HEK293T (cell line): ENCODE measurements around the gene ARHGAP32.

Source experiments
- CTCF ChIA-PET: fragments of 350-600 bp; formaldehyde crosslinking; extraction: SDS; loops from one replicate; lab custom pipeline; 2021; ENCODE audit warnings: antibody characterized with exemption, inconsistent platforms; lab: Yijun Ruan, JAX
- POLR2A ChIA-PET: fragments of 350-600 bp; formaldehyde crosslinking; extraction: SDS; loops from one replicate; lab custom pipeline; 2020; ENCODE audit warnings: antibody characterized with exemption, inconsistent platforms; lab: Yijun Ruan, JAX
- DNase-seq: peaks from one replicate; pipeline ENCODE4 v3.0.0; 2012; ENCODE audit warnings: mixed read lengths; ENCODE audit errors: extremely low spot score
- ARNT ChIP-seq: fragments of 450-650 bp; IDR thresholded peaks from 2 replicates; pipeline ENCODE4 v1.6.1; 2017; ENCODE audit warnings: mild to moderate bottlenecking
- BHLHE40 ChIP-seq: fragments of 450-650 bp; IDR thresholded peaks from 2 replicates; pipeline ENCODE4 v1.6.1; 2016; ENCODE audit warnings: mild to moderate bottlenecking, moderate library complexity, borderline replicate concordance
- CTBP1 ChIP-seq: fragments of 450-650 bp; IDR thresholded peaks from 2 replicates; pipeline ENCODE4 v1.6.1; 2016; ENCODE audit warnings: borderline replicate concordance
- ELF4 ChIP-seq: fragments of 450-650 bp; IDR thresholded peaks from 2 replicates; pipeline ENCODE4 v1.6.1; 2017; ENCODE audit warnings: antibody characterized with exemption
- FOXA1 ChIP-seq: fragments of 450-650 bp; IDR thresholded peaks from 2 replicates; pipeline ENCODE4 v1.6.1; 2016; ENCODE audit warnings: mild to moderate bottlenecking
- FOXK2 ChIP-seq: fragments of 450-650 bp; IDR thresholded peaks from 2 replicates; pipeline ENCODE4 v1.6.1; 2016; ENCODE audit warnings: mild to moderate bottlenecking
- FOXM1 ChIP-seq: fragments of 450-650 bp; IDR thresholded peaks from 2 replicates; pipeline ENCODE4 v1.6.1; 2017; ENCODE audit warnings: mild to moderate bottlenecking, borderline replicate concordance
- HDGF ChIP-seq: fragments of 450-650 bp; IDR thresholded peaks from 2 replicates; pipeline ENCODE4 v1.6.1; 2017; ENCODE audit warnings: antibody characterized with exemption, borderline replicate concordance
- L3MBTL2 ChIP-seq: fragments of 450-650 bp; conservative IDR thresholded peaks from 2 replicates; pipeline ENCODE4 v1.6.1; 2016; ENCODE audit warnings: mild to moderate bottlenecking
- LEF1 ChIP-seq: fragments of 450-650 bp; IDR thresholded peaks from 2 replicates; pipeline ENCODE4 v1.6.1; 2017; ENCODE audit warnings: mild to moderate bottlenecking, borderline replicate concordance
- NFRKB ChIP-seq: fragments of 450-650 bp; IDR thresholded peaks from 2 replicates; pipeline ENCODE4 v1.6.1; 2016; ENCODE audit warnings: mild to moderate bottlenecking, moderate library complexity
- SP1 ChIP-seq: fragments of 450-650 bp; IDR thresholded peaks from 2 replicates; pipeline ENCODE4 v1.6.1; 2017
- SUZ12 ChIP-seq: fragments of 450-650 bp; IDR thresholded peaks from 2 replicates; pipeline ENCODE4 v1.6.1; 2016; ENCODE audit warnings: mild to moderate bottlenecking
- TARDBP ChIP-seq: fragments of 450-650 bp; IDR thresholded peaks from 2 replicates; pipeline ENCODE4 v1.6.1; 2016
- ZNF384 ChIP-seq: fragments of 450-650 bp; IDR thresholded peaks from 2 replicates; pipeline ENCODE4 v1.6.1; 2016
- TF ChIP-seq, protein P1 (sequence below): fragments of 450-650 bp; IDR thresholded peaks from 2 replicates; pipeline ENCODE4 v1.6.1; 2016

The ARHGAP32 gene

DNA sequence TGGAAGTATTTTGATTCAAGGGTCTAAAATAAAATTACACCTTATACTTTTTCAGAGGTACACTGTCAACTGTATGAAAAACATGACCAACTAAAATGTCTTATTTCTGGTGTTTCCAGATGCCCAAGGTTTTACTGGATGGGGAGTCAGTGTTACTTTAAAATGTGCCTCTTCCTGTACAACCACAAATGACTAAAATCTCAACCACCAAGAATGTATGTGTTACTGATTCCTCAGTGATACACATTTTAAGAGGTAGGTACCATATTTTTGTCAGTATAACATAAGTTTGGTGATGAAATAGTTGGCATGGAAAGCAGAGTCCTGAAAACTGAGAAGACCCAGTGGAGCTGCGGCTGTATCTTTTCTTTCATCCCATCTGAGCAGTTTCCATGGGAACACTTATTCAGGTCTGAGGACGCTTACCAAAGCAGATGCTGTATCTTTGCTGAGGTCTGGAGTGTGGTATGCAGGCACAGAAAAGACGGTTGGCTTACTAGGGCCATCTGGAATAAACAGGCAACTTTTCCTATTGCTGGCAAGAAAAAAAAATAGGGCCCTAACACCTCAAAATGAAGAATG, 228.3 kb downstream of the ARHGAP32 start:
- ChIA-PET POLR2A (no interaction called here), CTCF (interaction anchor here (0.6 to 0.7 kb wide), 2 partner anchors 80 to 287 kb away, joined by 3 to 4 read pairs; no protein-coding TSS in a partner anchor)
- DNase-seq: no peak
- TF ChIP-seq, protein P1, sequence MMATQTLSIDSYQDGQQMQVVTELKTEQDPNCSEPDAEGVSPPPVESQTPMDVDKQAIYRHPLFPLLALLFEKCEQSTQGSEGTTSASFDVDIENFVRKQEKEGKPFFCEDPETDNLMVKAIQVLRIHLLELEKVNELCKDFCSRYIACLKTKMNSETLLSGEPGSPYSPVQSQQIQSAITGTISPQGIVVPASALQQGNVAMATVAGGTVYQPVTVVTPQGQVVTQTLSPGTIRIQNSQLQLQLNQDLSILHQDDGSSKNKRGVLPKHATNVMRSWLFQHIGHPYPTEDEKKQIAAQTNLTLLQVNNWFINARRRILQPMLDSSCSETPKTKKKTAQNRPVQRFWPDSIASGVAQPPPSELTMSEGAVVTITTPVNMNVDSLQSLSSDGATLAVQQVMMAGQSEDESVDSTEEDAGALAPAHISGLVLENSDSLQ: no peak
- TF ChIP-seq ELF4 (no peak), HDGF (no peak), L3MBTL2 (no peak), FOXA1 (no peak), SUZ12 (no peak), BHLHE40 (no peak), TARDBP (no peak), ZNF384 (no peak), SP1 (no peak), FOXM1 (no peak), FOXK2 (no peak), CTBP1 (no peak), LEF1 (no peak), ARNT (no peak), NFRKB (no peak)

DNA sequence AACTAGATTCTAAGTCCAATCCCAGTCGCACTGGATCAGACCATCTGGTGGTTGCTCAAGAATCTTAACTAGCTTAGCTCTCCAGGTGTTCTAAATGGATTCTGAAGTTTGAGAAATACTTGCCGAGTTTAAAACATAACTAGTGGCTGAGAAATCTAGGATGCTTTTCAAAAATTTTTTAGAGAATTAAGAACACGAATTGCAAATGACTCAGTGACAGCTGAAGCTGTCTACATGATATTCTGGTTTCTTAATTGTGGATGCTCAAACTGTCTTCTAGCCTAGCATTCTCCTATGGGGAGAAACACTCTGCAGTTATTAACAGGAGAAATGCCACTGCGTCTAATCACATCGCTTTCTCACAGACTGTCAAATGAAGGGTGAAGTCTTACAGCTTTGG, 229.2 kb downstream of the ARHGAP32 start:
- TF ChIP-seq SP1 (no peak), L3MBTL2 (no peak), CTBP1 (no peak), BHLHE40 (no peak), FOXA1 (no peak), ELF4 (no peak), LEF1 (no peak), HDGF (no peak), FOXM1 (no peak), ZNF384 (no peak), NFRKB (no peak), ARNT (no peak), SUZ12 (no peak), FOXK2 (no peak), TARDBP (no peak)
- TF ChIP-seq, protein P1: no peak
- CTCF ChIA-PET: no interaction called here
- POLR2A ChIA-PET: interaction anchor here (1.2 kb wide), 1 partner anchor 58 kb away, joined by 3 read pairs; no protein-coding TSS in a partner anchor
- no peak for DNase-seq

GRCh38 chr11:128961645-128962044, 230.5 kb downstream of the ARHGAP32 start:
- ChIA-PET CTCF (no interaction called here), POLR2A (no interaction called here)
- TF ChIP-seq, protein P1: no peak
- TF ChIP-seq L3MBTL2 (no peak), TARDBP (no peak), LEF1 (no peak), ARNT (no peak), FOXA1 (no peak), SUZ12 (no peak), BHLHE40 (no peak), ELF4 (no peak)

GRCh38 chr11:128957202-128957482, 235.0 kb downstream of the ARHGAP32 start:
- POLR2A ChIA-PET: interaction anchor here (1.2 kb wide), 1 partner anchor 72 kb away, joined by 6 read pairs; no protein-coding TSS in a partner anchor
- no peak for DNase-seq
- CTCF ChIA-PET: interaction anchor here (0.9 to 2.3 kb wide), 8 partner anchors 13 to 120 kb away, joined by 3 to 68 read pairs (median 7); partner anchors contain the start of gene TP53AIP1
- no peak for TF ChIP-seq TARDBP
- TF ChIP-seq SUZ12: no peak

More at GRCh38 chr11:128961645-128962044, 230.5 kb downstream of the ARHGAP32 start:
- DNase-seq: no peak

GRCh38 chr11:128956401-128957201, 235.5 kb downstream of the ARHGAP32 start:
- peak; percentile 73 for DNase-seq
- ChIA-PET CTCF (interaction anchor here (0.6 to 2.3 kb wide), 20 partner anchors 9 to 799 kb away, joined by 3 to 68 read pairs (median 4); partner anchors contain the start of genes KCNJ5 and TP53AIP1), POLR2A (interaction anchor here (1.2 kb wide), 1 partner anchor 71 kb away, joined by 6 read pairs; no protein-coding TSS in a partner anchor)
- peak; percentile 89 for TF ChIP-seq ZNF384
- TF ChIP-seq FOXK2: no peak

DNA sequence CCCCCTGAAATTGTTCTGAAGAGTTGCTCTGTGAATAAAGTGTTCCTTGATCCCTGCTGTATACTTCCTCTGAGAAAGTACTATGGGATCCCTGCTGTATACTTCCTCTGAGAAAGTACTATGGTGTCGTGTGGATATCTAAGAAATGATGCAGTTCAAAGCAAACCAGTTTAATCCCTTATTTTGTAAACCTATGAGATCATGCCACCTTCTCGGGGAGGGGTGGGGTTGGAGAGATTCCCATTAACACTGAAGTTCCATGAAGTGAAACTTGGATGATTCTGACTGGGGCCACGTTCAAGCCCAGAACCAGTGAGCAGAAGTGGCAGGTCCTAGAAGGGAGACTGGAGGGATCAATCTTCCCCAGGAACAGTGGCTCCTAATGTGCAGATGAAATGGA, 236.5 kb downstream of the ARHGAP32 start:
- TF ChIP-seq ELF4 (no peak), HDGF (no peak), FOXK2 (no peak), SP1 (no peak), BHLHE40 (no peak), NFRKB (no peak), SUZ12 (no peak), ZNF384 (no peak), FOXM1 (no peak)
- TF ChIP-seq, protein P1: no peak
- CTCF ChIA-PET: interaction anchor here (0.7 to 2.5 kb wide), 7 partner anchors 8 to 75 kb away, joined by 3 to 68 read pairs (median 4); partner anchors contain the start of gene KCNJ5

More for the DNA sequence above, 236.5 kb downstream of the ARHGAP32 start:
- POLR2A ChIA-PET: no interaction called here
- no peak for DNase-seq
